Stimulated activated CD8-positive, alpha-beta memory T cell treated with anti-CD3 and anti-CD28 coated beads, Interleukin-7, amount 100 ng/mL, for 1 hour (primary cell): Measurements from ENCODE around the gene GRK2.

Experiments used
- DNase-seq, 2 donors: peaks; one replicate each; pipeline ENCODE4 v3.0.0-alpha.2; 2020; ENCODE audit warnings: low read depth in 2 of 2

GRK2 gene

DNA sequence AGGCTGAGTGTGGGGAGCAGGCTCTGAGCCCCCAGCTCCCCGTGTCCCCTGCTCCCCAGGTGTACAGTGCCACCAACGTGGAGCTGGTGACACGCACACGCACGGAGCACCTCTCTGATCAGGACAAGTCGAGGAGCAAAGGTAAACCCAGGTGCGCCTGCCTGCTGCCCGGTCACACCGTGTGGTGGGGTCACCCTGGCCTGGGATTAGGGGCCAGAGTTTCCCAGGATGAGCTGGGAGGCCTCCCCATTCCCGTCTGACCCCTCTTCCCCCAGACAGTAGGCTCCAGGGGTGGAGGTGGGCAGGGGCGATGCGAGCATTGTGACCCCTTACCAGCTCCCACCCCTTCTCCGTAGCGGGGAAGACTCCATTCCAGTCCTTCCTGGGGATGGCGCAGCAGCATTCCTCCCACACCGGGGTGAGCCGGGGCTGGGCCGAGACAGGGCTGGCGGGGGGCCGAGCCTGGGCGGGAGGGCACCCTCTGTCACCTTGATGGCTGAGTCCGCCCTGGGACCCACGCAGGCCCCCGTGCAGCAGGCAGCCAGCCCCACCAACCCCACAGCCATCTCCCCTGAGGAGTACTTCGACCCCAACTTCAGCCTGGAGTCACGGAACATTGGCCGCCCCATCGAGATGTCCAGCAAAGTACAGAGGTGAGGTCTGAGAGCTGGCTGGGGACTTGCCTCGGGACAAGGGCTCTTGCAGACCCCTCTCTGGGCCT lies 33.4 kb downstream of the GRK2 start:
- no peak for DNase-seq

DNA sequence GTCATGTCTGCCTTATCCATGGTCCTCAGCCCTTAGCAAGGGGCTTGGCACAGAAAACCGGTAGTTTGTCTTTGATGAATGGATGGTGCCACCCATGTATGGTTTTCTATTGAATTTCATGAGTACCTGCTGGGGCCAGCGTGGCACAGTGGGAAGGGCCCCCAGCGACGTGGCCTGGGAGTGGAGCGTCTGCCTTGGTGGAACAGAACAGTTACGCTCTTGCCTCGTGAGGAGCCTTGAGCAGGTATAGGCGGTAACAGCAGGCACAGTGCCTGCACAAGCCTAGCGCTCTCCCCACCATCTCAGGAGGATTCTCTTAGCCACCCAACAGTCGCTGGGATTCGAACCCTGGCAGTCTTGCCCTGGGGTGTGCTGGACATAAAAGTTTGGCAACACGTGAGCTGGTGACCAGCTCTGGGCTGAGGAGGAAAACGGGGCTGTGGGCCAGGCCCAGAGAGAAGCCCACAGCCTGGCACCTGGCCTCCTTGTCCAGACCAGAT lies 34.0 kb downstream of the GRK2 start:
- DNase-seq: no peak

DNA sequence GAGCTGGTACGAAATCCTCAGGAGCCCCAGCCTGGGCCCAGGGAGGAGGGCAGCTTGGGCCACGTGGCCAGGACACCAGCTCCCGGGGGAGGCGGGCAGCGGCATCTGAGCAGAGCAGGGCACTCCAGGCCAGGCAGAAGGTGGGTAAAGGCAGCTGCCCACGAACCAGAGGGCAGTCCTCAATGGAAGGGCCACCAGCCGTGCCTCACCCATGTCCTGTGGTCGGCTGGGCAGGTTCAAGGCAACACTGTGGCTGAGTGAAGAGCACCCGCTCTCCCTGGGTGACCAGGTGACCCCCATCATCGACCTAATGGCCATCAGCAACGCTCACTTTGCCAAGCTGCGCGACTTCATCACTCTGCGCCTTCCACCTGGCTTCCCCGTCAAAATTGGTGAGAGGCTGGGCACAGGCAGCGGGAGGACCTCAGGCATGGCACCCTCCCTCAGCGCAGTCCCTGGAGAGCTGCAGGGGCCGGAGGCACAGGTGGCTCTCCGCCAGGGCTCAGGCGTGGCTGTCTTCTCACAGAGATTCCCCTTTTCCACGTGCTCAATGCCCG lies 34.6 kb downstream of the GRK2 start:
- DNase-seq: no peak

DNA sequence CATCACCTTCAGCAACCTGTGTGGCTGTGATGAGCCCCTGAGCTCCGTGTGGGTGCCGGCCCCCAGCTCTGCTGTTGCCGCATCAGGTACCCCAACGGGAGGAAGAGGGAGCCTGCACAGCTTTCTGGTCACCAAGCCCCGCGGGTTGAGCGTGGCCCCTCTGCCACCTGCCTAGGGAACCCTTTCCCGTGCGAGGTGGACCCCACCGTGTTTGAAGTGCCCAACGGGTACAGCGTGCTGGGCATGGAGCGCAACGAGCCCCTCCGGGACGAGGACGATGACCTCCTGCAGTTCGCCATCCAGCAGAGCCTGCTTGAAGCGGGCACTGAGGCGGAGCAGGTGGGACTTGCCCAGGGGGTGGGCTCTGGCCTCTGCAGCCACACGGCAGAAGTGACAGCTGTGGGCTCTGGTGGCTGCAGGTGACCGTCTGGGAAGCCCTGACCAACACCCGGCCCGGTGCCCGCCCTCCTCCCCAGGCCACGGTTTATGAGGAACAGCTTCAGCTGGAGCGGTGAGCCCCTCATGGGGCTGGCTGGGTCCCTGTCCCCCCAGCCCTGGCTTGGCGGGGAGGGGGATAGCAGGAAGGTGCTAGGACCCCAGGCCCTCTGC lies 35.1 kb downstream of the GRK2 start:
- DNase-seq: no peak

DNA sequence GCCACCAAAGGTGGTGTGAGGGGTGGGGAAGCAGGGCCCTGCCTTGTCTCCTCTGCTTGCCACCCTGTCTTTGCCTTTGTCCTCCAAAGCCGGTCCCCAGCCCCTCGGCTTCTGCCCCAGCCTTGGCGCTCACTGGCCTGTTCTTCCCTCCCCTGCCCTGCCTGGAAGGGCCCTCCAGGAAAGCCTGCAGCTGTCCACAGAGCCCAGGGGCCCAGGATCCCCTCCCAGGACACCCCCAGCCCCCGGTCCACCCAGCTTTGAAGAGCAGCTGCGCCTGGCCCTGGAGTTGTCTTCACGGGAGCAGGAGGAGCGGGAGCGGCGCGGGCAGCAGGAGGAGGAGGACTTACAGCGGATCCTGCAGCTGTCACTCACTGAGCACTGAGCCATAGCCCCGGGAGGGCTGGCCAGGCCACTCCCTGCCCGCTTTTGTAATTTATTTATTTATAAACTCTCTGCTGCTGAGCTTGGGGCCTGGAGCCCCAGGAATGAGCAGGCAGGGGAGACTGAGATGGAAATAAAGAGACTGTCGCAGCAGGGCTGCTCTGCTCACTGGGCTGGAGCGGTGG lies 35.8 kb downstream of the GRK2 start:
- no peak for DNase-seq

DNA sequence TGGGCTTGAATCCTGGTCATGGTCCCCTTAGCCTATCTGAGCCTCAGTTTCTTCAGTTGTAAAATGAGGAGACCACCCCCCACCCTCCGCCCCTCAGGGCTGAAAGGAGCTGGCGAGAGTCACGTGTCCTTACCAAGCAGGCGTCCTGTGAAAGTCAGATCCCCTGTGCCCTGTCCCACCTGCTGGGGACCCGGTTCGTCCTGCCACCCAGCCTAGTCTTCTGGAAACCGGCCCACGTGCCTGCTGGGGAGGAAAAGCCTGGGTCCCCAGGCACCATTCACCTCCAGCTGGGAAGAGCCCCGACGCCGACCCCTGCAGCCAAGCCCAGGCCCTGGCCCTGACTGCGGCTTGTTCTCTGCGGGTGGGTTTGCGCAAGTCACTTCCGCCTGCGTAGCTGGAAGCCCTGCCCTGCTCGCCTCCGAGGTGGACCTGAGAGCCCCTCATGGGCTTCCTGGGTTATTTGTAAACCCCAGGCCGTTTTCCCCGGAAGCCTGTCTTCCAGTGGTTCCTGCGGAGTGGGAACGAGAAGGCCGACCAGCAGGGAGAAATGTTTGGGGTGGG lies 36.4 kb downstream of the GRK2 start:
- no peak for DNase-seq

DNA sequence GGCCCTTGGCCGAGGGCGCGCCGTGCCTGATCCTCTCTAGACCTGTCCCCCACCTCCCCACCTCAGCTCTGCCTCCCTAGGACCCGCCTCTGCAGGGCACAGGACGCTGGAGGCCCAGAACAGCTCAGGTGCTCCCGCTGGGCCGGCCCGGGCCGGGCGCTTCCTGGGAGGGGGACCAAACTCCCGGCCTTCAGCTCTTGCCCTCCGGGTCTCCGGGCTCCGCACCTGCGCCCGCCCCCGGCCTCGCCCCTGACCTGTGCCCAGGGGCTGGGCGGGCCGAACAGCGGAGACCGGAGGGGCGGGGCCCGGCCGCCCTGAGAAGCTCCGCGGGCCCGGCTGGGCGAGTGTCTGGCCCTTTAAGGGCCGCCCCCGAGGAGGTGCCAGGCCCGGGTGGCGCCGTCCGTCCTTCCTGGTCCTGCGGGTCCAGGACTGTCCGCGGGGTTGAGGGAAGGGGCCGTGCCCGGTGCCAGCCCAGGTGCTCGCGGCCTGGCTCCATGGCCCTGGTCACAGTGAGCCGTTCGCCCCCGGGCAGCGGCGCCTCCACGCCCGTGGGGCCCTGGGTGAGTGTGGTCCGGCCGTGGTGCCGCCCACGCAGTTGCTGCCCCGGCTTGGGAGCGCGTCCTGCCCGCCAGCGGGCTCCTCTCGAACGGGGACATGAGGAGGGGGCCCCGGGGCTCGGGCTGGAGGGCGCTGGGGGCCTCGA lies 37.0 kb downstream of the GRK2 start, which contains the start of gene SSH3:
Gene SSH3 (plus strand): TSS at position 399 of the 703 bp plus-strand sequence. CDS start 96 bp downstream, at position 495.
- DNase-seq: no peak

DNA sequence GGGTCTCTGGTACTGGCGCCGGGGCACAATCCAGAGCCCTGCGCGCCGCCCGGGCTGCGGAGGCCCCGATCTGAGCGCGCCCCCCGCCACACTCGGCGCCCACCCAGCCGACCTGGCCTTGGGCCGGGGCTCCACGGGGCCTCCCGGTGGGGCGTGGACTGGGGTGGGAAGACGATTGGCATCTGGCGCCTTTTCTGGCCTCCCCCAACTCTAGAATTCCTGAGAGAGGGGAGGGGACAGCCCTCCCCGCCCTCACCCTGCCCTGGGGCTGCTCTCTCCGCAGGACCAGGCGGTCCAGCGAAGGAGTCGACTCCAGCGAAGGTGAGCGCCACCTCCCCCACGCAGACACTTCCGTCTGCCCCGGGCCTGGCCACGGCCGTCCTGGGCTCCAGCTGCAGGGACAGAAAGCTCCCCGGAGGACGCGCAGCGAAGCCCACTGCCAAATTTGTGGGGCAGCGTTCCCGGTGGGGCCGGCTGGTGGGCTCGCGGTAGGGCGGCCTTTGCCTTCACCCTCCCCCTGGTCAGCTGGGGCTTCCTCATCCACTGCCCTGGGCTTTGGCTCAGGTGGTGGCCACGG lies 37.6 kb downstream of the GRK2 start:
- no peak for DNase-seq

DNA sequence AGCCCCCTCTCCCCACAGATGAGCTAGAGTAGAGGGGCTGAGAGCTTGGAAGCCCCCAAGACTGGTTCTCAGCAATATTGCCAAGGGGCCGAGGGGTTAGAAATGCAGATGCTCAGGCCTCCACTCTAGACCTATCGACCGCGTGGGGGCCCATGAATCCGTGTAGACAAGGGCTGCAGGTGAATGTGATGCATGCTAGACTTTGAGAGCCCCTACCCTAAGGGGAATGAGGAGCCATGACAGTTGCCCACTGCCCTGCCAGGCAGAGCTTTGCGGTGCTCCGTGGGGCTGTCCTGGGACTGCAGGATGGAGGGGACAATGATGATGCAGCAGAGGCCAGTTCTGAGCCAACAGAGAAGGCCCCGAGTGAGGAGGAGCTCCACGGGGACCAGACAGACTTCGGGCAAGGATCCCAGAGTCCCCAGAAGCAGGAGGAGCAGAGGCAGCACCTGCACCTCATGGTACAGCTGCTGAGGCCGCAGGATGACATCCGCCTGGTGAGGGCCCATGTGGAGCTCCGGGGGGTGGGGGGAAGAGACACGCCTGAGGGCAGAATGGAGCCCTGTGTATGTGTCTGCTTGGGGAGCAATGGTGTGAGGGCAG lies 38.3 kb downstream of the GRK2 start:
- DNase-seq: no peak

DNA sequence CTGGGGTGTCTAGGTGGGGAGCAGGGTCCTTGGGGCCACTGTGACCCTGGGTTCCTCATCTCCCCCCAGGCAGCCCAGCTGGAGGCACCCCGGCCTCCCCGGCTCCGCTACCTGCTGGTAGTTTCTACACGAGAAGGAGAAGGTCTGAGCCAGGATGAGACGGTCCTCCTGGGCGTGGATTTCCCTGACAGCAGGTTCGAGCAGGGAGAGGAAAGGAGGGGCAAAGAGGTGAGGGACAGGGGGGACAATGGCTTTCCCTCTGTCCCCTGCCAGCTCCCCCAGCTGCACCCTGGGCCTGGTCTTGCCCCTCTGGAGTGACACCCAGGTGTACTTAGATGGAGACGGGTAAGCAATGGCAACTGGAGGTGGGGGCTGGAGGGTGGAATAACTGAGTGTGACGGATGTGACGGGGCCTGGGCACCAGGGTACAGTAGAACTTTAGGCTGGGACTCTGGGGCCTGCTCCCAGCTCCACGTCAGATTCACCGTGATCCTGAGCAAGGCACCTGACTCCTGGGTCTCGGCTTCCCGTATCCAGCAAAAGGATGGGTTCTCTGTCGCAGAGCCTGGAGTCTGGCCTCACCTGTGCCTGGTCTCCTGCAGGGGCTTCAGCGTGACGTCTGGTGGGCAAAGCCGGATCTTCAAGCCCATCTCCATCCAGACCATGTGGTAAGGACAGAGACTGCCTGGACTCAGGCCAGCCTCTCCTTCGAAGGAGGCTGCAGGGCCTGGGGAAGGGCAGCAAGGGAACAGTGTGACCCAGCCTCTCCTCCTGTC lies 40.7 kb downstream of the GRK2 start:
- DNase-seq: no peak

DNA sequence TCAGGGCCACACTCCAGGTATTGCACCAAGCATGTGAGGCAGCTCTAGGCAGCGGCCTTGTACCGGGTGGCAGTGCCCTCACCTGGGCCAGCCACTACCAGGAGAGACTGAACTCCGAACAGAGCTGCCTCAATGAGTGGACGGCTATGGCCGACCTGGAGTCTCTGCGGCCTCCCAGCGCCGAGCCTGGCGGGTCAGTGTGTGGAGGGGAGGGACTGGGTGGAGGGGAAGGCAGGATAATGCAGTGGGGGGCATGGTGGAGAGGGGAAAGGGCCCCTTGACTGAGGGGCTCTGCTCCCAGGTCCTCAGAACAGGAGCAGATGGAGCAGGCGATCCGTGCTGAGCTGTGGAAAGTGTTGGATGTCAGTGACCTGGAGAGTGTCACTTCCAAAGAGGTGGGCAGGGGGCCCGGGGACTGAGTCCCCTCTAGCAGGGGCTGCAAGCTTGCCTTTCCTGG lies 41.3 kb downstream of the GRK2 start:
- DNase-seq: no peak

DNA sequence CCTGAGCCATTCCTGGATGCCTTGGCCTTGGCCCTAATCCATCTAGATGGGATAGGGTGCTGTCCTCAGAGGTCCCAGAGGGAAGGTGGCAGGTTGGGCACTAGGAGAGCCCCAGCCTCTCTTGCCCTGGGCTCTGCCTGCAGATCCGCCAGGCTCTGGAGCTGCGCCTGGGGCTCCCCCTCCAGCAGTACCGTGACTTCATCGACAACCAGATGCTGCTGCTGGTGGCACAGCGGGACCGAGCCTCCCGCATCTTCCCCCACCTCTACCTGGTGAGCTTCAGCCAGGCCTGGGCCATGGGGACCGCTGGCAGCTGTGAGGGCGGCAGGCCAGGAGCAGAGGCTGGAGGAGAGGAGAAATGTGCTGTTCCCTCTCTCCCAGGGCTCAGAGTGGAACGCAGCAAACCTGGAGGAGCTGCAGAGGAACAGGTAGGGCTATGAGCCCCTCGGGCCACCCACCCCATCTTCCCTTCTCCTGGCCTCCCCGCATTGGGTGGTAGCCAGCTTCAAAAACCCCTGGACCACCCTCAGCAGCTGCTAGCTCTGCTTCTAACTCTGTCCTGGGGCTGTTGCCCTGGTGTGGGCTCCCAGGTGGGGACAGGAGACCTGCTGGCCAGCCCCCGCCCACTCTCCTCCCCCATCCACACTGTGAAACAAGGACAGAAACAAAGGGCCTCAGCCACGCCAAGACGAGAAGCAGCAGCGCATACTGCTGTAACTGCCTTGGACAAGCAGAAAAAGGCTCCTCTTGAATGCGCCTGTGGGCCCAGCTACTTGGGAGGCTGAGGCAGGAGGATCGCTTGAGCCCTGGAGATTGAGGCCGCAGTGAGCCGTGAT lies 42.0 kb downstream of the GRK2 start:
- DNase-seq: no peak

DNA sequence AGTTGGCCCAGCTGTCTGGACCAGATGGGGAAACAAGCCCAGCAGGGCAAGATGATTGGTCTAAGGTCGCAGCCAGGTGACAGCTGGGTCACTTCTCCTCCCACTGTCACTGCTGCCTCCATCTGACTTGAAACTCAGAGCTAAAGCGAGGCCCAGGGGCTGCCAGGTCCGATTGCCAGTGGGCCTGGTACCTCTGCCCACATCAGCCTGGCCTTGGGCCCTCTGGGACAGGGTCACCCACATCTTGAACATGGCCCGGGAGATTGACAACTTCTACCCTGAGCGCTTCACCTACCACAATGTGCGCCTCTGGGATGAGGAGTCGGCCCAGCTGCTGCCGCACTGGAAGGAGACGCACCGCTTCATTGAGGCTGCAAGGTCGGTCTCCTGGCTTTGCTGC lies 42.9 kb downstream of the GRK2 start:
- DNase-seq: no peak

DNA sequence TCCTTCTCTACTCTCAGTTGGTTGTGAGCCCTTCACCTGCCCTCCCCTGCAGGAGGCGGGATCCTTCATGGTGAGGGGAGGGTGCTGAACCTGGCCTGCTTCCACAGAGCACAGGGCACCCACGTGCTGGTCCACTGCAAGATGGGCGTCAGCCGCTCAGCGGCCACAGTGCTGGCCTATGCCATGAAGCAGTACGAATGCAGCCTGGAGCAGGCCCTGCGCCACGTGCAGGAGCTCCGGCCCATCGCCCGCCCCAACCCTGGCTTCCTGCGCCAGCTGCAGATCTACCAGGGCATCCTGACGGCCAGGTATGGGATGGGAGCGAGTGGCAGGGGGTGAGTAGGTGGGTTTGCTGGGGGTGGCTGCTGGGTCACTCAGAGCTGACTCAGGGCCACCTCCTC lies 43.4 kb downstream of the GRK2 start:
- DNase-seq: no peak

DNA sequence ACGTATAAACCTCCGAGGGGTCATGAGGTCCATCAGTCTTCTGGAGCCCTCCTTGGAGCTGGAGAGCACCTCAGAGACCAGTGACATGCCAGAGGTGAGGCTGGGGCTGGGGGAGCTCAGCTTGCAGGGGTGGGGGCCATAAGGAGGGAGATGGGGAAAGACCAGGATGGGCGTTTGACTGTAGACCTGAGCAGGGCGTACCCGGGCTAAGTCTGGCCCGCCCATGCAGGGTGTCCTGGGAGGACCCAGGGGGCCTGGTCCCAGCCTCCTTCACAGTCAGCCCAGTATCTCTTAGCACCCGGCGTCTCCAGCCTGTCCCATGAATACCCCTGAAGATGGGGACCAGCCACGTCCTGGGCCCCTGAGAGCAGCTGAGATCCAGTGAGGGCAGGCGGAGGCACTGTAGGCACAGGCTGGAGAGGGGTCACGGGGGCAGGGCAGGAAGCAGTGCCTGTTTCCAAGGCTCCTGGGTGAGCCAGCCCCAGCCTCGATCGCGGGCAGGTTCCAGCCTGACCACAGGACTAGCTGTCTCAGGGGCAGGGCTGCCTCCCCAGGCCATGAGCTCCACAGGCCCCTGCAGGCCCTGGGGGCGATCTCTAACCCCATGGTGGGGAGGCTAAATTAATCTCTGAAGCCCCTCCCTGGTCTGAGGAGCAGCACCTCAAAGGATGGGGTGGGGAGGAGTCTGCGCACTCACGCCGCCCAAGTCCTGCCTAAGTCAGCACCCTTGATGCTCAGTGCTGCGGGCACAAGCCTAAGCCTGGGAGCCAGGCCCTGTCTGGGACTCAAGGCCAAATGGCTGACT lies 44.2 kb downstream of the GRK2 start:
- DNase-seq: no peak

DNA sequence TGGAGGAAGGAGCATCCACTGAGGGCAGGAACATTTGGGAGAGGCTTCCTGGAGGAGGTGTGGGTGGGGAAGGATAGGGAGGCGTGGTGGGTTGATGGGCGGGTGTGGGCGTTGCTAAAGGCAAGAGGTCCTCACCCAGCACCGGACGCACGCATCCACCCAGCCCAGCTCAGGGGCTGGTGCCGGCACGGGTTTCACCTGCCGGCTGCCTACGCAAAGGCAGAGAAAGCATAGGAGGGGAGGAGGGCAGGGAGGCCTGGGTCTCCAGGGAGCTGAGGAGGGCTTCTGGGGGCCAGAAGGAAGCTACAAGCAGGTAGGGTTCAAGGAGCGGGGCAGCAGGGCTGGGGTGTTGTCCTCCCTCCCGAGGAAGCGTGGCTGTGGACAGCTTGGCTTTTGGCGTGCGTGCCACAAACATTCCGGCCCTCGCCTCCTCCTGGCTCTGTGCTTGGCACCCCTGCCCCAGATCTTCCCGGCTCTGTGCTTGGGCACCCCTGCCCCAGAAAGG lies 44.8 kb downstream of the GRK2 start:
- DNase-seq: no peak

DNA sequence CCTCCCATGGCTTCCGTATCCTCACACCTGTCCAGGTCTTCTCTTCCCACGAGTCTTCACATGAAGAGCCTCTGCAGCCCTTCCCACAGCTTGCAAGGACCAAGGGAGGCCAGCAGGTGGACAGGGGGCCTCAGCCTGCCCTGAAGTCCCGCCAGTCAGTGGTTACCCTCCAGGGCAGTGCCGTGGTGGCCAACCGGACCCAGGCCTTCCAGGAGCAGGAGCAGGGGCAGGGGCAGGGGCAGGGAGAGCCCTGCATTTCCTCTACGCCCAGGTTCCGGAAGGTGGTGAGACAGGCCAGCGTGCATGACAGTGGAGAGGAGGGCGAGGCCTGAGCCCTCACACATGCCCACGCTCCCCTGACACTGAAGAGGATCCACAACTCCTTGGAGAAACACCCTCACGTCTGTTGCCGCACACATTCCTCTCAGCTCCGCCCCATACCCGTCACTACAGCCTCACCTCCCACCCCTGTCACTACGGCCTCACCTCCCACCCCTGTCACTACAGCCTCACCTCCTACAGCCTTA lies 45.3 kb downstream of the GRK2 start:
- no peak for DNase-seq
